ENCODE results near the gene PLCL1. TPM values are rescaled to one million over a fixed set of nuclear protein-coding genes. Genes with fewer than 3 reads are reported as not detected.

Gene PLCL1
- total RNA-seq, 1 experiment from 2014 or later = 0.07 TPM

DNA sequence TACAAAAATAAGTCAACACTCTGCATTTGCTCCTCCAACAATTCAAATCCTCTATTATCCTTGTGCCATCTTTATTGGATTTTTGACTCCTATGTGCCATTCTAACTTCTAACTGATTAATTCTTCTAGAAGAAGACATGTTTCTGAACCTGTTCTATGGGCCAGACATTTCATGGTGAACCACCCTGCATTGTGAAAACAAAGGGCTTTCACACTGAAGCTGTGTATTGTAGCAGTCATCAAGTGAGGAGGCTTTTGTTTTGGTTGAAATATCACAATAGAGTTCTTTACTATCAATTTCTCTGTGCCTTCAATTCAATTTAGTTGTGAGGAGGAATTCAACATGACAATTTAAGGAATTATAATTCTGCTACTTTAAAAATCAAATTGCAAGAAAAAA lies 357.9 kb downstream of the PLCL1 start (continued):
- TF ChIP-seq, protein P1, sequence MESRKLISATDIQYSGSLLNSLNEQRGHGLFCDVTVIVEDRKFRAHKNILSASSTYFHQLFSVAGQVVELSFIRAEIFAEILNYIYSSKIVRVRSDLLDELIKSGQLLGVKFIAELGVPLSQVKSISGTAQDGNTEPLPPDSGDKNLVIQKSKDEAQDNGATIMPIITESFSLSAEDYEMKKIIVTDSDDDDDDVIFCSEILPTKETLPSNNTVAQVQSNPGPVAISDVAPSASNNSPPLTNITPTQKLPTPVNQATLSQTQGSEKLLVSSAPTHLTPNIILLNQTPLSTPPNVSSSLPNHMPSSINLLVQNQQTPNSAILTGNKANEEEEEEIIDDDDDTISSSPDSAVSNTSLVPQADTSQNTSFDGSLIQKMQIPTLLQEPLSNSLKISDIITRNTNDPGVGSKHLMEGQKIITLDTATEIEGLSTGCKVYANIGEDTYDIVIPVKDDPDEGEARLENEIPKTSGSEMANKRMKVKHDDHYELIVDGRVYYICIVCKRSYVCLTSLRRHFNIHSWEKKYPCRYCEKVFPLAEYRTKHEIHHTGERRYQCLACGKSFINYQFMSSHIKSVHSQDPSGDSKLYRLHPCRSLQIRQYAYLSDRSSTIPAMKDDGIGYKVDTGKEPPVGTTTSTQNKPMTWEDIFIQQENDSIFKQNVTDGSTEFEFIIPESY (IDR thresholded peaks at IDR 0.05; ENCODE audit: extremely low read depth, insufficient replicate concordance, low read length) = no peak

DNA sequence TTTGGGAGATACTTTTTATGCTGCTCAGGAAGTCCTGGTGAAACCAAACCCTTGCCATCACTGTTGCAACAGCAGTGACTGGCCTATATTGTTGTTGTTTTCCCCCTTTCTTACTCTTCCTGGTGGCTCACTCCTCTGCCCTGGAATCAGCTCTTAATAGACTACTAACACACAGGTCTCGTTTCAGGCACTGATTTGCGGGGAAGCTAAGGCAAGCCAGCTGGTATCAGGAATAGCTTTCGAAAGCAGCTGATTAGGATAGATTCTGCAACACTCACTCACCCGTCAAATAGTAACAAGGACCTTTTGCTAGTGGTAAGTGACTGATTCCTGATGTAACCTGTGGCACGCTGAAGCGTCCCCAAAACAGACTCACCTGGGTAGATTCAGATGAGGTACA lies 360.4 kb downstream of the PLCL1 start:
- Histone ChIP-seq H3K4me1 (ENCODE audit: control insufficient read depth in 1 of 2, insufficient read depth in 2 of 2, low read length in 2 of 2) (no peaks in the 10 kb centered on the region), H3K4me3 (replicated peaks in 1 of 2; ENCODE audit: low read depth in 1 of 2, low read length in 2 of 2) (no peak overlapping the region), H3K9ac (ENCODE audit: low read length) (no peak overlapping the region), H3K27ac (ENCODE audit: low read depth, low read length) (no peak overlapping the region), H3K36me3 (ENCODE audit: control insufficient read depth in 1 of 2, insufficient read depth in 2 of 2, low read length in 2 of 2) (no peaks in the 10 kb centered on the region), H4K20me1 (ENCODE audit: insufficient read depth) (no peaks in the 10 kb centered on the region), H3K4me2 (ENCODE audit: low read length) (no peak overlapping the region), H3K9me2 (ENCODE audit: insufficient read depth) (no peaks in the 10 kb centered on the region), H3K9me3 (ENCODE audit: control insufficient read depth in 1 of 2, insufficient read depth in 1 of 2, low read depth in 1 of 2, low read length in 2 of 2) (no peaks in the 10 kb centered on the region), H3K79me2 (ENCODE audit: insufficient read depth, low read length) (no peaks in the 10 kb centered on the region), H3K27me3 (ENCODE audit: insufficient read depth, low read length) (peaks cover 23% of the 10 kb centered on the region), H2AFZ (ENCODE audit: low read depth, low read length, poor library complexity, severe bottlenecking) (no peak overlapping the region)
- ChIA-PET CTCF (no interaction called here), POLR2A (no interaction called here), RAD21 (ENCODE audit: low non-redundant PET in 1 of 2, low total read pairs in 2 of 2, uncharacterized antibody in 2 of 2, unreplicated experiment in 2 of 2) (no interaction called here)
- TF ChIP-seq, protein P2, sequence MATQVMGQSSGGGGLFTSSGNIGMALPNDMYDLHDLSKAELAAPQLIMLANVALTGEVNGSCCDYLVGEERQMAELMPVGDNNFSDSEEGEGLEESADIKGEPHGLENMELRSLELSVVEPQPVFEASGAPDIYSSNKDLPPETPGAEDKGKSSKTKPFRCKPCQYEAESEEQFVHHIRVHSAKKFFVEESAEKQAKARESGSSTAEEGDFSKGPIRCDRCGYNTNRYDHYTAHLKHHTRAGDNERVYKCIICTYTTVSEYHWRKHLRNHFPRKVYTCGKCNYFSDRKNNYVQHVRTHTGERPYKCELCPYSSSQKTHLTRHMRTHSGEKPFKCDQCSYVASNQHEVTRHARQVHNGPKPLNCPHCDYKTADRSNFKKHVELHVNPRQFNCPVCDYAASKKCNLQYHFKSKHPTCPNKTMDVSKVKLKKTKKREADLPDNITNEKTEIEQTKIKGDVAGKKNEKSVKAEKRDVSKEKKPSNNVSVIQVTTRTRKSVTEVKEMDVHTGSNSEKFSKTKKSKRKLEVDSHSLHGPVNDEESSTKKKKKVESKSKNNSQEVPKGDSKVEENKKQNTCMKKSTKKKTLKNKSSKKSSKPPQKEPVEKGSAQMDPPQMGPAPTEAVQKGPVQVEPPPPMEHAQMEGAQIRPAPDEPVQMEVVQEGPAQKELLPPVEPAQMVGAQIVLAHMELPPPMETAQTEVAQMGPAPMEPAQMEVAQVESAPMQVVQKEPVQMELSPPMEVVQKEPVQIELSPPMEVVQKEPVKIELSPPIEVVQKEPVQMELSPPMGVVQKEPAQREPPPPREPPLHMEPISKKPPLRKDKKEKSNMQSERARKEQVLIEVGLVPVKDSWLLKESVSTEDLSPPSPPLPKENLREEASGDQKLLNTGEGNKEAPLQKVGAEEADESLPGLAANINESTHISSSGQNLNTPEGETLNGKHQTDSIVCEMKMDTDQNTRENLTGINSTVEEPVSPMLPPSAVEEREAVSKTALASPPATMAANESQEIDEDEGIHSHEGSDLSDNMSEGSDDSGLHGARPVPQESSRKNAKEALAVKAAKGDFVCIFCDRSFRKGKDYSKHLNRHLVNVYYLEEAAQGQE (IDR thresholded peaks at IDR 0.05; ENCODE audit: low read depth) = no peak
- TF ChIP-seq, protein P3, sequence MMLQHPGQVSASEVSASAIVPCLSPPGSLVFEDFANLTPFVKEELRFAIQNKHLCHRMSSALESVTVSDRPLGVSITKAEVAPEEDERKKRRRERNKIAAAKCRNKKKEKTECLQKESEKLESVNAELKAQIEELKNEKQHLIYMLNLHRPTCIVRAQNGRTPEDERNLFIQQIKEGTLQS (IDR thresholded peaks at IDR 0.05) = no peak
- TF ChIP-seq, protein P1 (IDR thresholded peaks at IDR 0.05; ENCODE audit: extremely low read depth, insufficient replicate concordance, low read length) = no peak
- TF ChIP-seq SIN3A (IDR thresholded peaks at IDR 0.05; ENCODE audit: low read depth) (no peak), POLR2AphosphoS5 (IDR thresholded peaks at IDR 0.05; ENCODE audit: low read depth, low read length) (no peak), EZH2phosphoT487 (IDR thresholded peaks at IDR 0.05; ENCODE audit: borderline replicate concordance) (no peak), JUND (IDR thresholded peaks at IDR 0.05) (no peak), YY1 (IDR thresholded peaks at IDR 0.05; ENCODE audit: extremely low read depth, insufficient replicate concordance, low read depth, low read length) (no peak), POLR2A (IDR thresholded peaks at IDR 0.05; ENCODE audit: borderline replicate concordance, extremely low read depth, insufficient read depth, insufficient read length) (no peak), ZNF274 (IDR thresholded peaks at IDR 0.05; ENCODE audit: low read depth, low read length) (no peak)
- TF ChIP-seq, protein P4, sequence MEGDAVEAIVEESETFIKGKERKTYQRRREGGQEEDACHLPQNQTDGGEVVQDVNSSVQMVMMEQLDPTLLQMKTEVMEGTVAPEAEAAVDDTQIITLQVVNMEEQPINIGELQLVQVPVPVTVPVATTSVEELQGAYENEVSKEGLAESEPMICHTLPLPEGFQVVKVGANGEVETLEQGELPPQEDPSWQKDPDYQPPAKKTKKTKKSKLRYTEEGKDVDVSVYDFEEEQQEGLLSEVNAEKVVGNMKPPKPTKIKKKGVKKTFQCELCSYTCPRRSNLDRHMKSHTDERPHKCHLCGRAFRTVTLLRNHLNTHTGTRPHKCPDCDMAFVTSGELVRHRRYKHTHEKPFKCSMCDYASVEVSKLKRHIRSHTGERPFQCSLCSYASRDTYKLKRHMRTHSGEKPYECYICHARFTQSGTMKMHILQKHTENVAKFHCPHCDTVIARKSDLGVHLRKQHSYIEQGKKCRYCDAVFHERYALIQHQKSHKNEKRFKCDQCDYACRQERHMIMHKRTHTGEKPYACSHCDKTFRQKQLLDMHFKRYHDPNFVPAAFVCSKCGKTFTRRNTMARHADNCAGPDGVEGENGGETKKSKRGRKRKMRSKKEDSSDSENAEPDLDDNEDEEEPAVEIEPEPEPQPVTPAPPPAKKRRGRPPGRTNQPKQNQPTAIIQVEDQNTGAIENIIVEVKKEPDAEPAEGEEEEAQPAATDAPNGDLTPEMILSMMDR (IDR thresholded peaks at IDR 0.05 in 2 of 3, conservative IDR thresholded peaks at IDR 0.05 in 1 of 3; ENCODE audit: borderline replicate concordance in 1 of 3, insufficient read depth in 1 of 3, low read depth in 2 of 3, low read length in 2 of 3) = no peak
- TF ChIP-seq, protein P5, sequence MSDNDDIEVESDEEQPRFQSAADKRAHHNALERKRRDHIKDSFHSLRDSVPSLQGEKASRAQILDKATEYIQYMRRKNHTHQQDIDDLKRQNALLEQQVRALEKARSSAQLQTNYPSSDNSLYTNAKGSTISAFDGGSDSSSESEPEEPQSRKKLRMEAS (IDR thresholded peaks at IDR 0.05) = no peak
- intact Hi-C loops (cut with micrococcal nuclease) = no loop called here
- BruUV-seq (replicated peaks) = no TSS peak
- ATAC-seq (no peak), DNase-seq (ENCODE audit: low read depth, low spot score) (no peak)

Measured in HCT116 (cell line).